Breast epithelium (tissue), 3 donors: Measurements from ENCODE around the gene MYLK.

Source experiments
- CTCF ChIP-seq, 3 donors: fragments of 450-650 bp; IDR thresholded peaks; one replicate each; pipeline ENCODE4 v1.5.1; 2016 to 2017; ENCODE audit warnings: antibody characterized with exemption in 3 of 3, mild to moderate bottlenecking in 3 of 3, moderate library complexity in 3 of 3
- POLR2A ChIP-seq: fragments of 450-650 bp; IDR thresholded peaks from one replicate; pipeline ENCODE4 v1.6.1; 2016; ENCODE audit warnings: antibody characterized with exemption, mild to moderate bottlenecking, moderate library complexity
- POLR2AphosphoS5 ChIP-seq, 3 donors: sonication (generic); formaldehyde crosslinking; IDR thresholded peaks; one replicate each; pipeline ENCODE4 v1.6.1; 2017; ENCODE audit warnings: antibody characterized with exemption in 3 of 3

- no peak for TF ChIP-seq POLR2A
- no peak for TF ChIP-seq CTCF (IDR thresholded peaks at IDR 0.05)
- no peak for TF ChIP-seq POLR2AphosphoS5 (IDR thresholded peaks at IDR 0.05)
Measured at GRCh38 chr3:123759871-123760270, 124.3 kb downstream of the MYLK start.
